Measurements from ENCODE around the gene CNDP1.

GRCh38 chr18:74567822-74568221 lies 33.5 kb downstream of the CNDP1 start:
- TF ChIP-seq POLR2AphosphoS5 (IDR thresholded peaks at IDR 0.05; ENCODE audit: low read depth, low read length) (no peak), REST (IDR thresholded peaks at IDR 0.05; ENCODE audit: insufficient read depth in 1 of 2, low read depth in 2 of 2, low read length in 2 of 2) (no peak), SIN3A (IDR thresholded peaks at IDR 0.05; ENCODE audit: borderline replicate concordance, insufficient read depth, low read length) (no peak), TAF1 (IDR thresholded peaks at IDR 0.05; ENCODE audit: borderline replicate concordance, insufficient read depth, low read length) (no peak), FOXP2 (optimal IDR thresholded peaks at IDR 0.05; ENCODE audit: borderline replicate concordance, extremely low read depth, extremely low read length, insufficient read depth) (no peak)

Measured in PFSK-1 (cell line).